Mesendoderm (in vitro differentiated cells): ENCODE measurements around the gene RUNX2.
A peak's percentile ranks its signal among the peaks of the same experiment; 100 is the strongest.
"Not testable (repeated sequence)": the region's sequence is repeated elsewhere in the genome, so short reads cannot be mapped to it uniquely, and the experiment has no call there.

Experiments used
- DNase-seq: peaks from one replicate; pipeline ENCODE4 v3.0.0; 2013
- H2AK5ac ChIP-seq: 2 replicates; pipeline ENCODE4 v1.6.1; 2013; ENCODE audit warnings: low read length, inconsistent platforms
- H2BK120ac ChIP-seq: 2 replicates; pipeline ENCODE4 v1.6.1; 2013; ENCODE audit warnings: low read depth, mild to moderate bottlenecking, low read length, moderate library complexity, mixed read lengths
- H2BK15ac ChIP-seq: replicated peaks from 2 replicates; pipeline ENCODE4 v1.6.1; 2013; ENCODE audit warnings: low read depth, mild to moderate bottlenecking, moderate library complexity
- H2BK5ac ChIP-seq: 2 replicates; pipeline ENCODE4 v1.6.1; 2013; ENCODE audit warnings: low read length, inconsistent platforms
- H3K18ac ChIP-seq: 2 replicates; pipeline ENCODE4 v1.6.1; 2013; ENCODE audit warnings: mild to moderate bottlenecking, low read length, mixed read lengths
- H3K23ac ChIP-seq: one replicate; pipeline ENCODE4 v1.6.1; 2013; ENCODE audit warnings: low read length
- H3K27ac ChIP-seq: 2 replicates; pipeline ENCODE4 v1.5.1; 2013; ENCODE audit warnings: low read depth, mild to moderate bottlenecking, inconsistent platforms, low read length, moderate library complexity
- H3K27me3 ChIP-seq: 2 replicates; pipeline ENCODE4 v1.6.1; 2013; ENCODE audit warnings: low read length, control low read depth, mild to moderate bottlenecking, inconsistent platforms; ENCODE audit not compliant: insufficient read depth, poor library complexity
- H3K36me3 ChIP-seq: 2 replicates; pipeline ENCODE4 v1.6.1; 2013; ENCODE audit warnings: low read length, inconsistent platforms; ENCODE audit not compliant: control insufficient read depth, insufficient read depth
- H3K4ac ChIP-seq: one replicate; pipeline ENCODE4 v1.6.1; 2013; ENCODE audit warnings: low read depth, mild to moderate bottlenecking, low read length, moderate library complexity
- H3K4me1 ChIP-seq: 2 replicates; pipeline ENCODE4 v1.6.1; 2013; ENCODE audit warnings: low read depth, low read length, inconsistent platforms; ENCODE audit not compliant: control insufficient read depth
- H3K4me2 ChIP-seq: 2 replicates; pipeline ENCODE4 v1.6.1; 2013; ENCODE audit warnings: low read length
- H3K4me3 ChIP-seq: 2 replicates; pipeline ENCODE4 v1.5.1; 2013; ENCODE audit warnings: mild to moderate bottlenecking, low read length
- H3K56ac ChIP-seq: one replicate; pipeline ENCODE4 v1.6.1; 2013; ENCODE audit warnings: low read length
- H3K79me1 ChIP-seq: 2 replicates; pipeline ENCODE4 v1.6.1; 2013; ENCODE audit warnings: low read length, inconsistent platforms
- H3K79me2 ChIP-seq: 2 replicates; pipeline ENCODE4 v1.6.1; 2013; ENCODE audit warnings: mild to moderate bottlenecking, low read length; ENCODE audit not compliant: control insufficient read depth, insufficient read depth
- H3K9ac ChIP-seq: 2 replicates; pipeline ENCODE4 v1.6.1; 2013; ENCODE audit warnings: low read length, inconsistent platforms
- H4K5ac ChIP-seq: one replicate; pipeline ENCODE4 v1.6.1; 2013; ENCODE audit warnings: low read length
- H4K8ac ChIP-seq: one replicate; pipeline ENCODE4 v1.6.1; 2013; ENCODE audit warnings: low read depth, mild to moderate bottlenecking, control low read depth, low read length, moderate library complexity
- WGBS: extraction: QIAGEN DNeasy Blood & Tissue Kit; methylation state at CpG from one replicate; pipeline ENCODE4 v1.1.7; 2013; ENCODE audit warnings: low lambda C conversion rate, missing lambda C conversion rate; ENCODE audit not compliant: insufficient coverage; ENCODE audit errors: extremely low coverage; 5-methylcytosine and 5-hydroxymethylcytosine counted together

The RUNX2 gene

GRCh38 chr6:45667766-45668165, 339.6 kb downstream of the RUNX2 start:
- H3K4me2 ChIP-seq, result no peak overlapping the region
- H3K56ac ChIP-seq, result no peak overlapping the region
- H3K36me3 ChIP-seq, result no peaks in the 10 kb centered on the region
- no peaks in the 10 kb centered on the region for H3K79me2 ChIP-seq
- H3K4ac ChIP-seq, result no peak overlapping the region
- no peak for DNase-seq
- no peak overlapping the region for H3K18ac ChIP-seq
- no peak overlapping the region for H4K8ac ChIP-seq
- no peak overlapping the region for H3K23ac ChIP-seq
- no CpG with 5 or more reads among the region's 5 CpGs for WGBS
- H4K5ac ChIP-seq, result no peak overlapping the region
- no peak overlapping the region for H2BK15ac ChIP-seq
- H3K4me3 ChIP-seq, result no peak overlapping the region
- no peaks in the 10 kb centered on the region for H3K79me1 ChIP-seq
- H2BK120ac ChIP-seq, result no peak overlapping the region
- H3K27ac ChIP-seq, result no peak overlapping the region
- H2AK5ac ChIP-seq, result no peak overlapping the region
- no peak overlapping the region for H2BK5ac ChIP-seq
- peaks cover 2% of the 10 kb centered on the region for H3K4me1 ChIP-seq
- no peak overlapping the region for H3K9ac ChIP-seq
- H3K27me3 ChIP-seq, result no peaks in the 10 kb centered on the region

DNA sequence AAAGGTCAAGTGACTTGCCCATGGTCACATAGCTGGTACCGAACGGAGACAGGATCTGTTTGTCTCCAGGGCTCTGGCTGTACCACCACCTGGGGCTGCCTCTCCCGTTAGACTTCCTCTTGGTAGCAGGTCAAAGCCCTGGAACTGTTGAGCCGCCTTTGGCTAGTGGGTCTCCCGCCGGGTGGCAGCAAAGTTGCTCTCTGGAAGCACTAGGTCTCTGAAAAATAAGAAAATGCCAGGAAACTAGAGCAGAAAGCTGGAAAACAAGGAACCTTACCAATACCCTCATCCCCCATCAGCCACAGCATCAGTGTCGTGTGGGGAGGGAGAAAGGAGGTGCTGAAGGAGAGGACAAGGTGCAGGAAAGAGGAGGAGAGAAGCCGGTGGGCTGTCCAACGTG, 340.6 kb downstream of the RUNX2 start:
- Histone ChIP-seq H3K56ac (no peak overlapping the region), H3K79me2 (no peaks in the 10 kb centered on the region), H2BK15ac (no peak overlapping the region), H4K8ac (no peak overlapping the region), H3K27me3 (no peaks in the 10 kb centered on the region), H2BK5ac (no peak overlapping the region), H3K36me3 (no peaks in the 10 kb centered on the region), H3K9ac (no peak overlapping the region), H2AK5ac (no peak overlapping the region), H3K23ac (no peak overlapping the region), H4K5ac (no peak overlapping the region), H3K4me3 (no peak overlapping the region), H2BK120ac (no peak overlapping the region), H3K4ac (no peak overlapping the region), H3K27ac (no peak overlapping the region), H3K4me1 (peaks cover 2% of the 10 kb centered on the region), H3K18ac (no peak overlapping the region), H3K79me1 (no peaks in the 10 kb centered on the region), H3K4me2 (no peak overlapping the region)
- no peak for DNase-seq
- no CpG with 5 or more reads among the region's 9 CpGs for WGBS

GRCh38 chr6:45673167-45673566, 345.0 kb downstream of the RUNX2 start:
- WGBS, result no CpG with 5 or more reads among the region's 6 CpGs
- H3K4me2 ChIP-seq, result not testable (repeated sequence)

DNA sequence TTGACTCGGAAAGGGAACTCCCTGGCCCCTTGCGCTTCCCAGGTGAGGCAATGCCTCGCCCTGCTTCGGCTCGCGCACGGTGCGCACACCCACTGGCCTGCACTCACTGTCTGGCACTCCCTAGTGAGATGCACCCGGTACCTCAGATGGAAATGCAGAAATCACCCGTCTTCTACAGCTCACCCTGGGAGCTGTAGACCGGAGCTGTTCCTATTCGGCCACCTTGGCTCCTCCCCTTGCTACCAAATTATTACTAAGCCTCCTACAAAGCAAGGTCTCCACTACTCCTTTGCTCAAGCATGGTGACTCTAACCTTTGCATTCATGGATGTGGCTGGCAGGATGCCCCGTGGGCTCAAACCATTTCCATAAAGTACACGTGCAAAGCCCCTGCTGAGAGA, 347.0 kb downstream of the RUNX2 start:
- not testable (repeated sequence) for H3K9ac ChIP-seq, DNase-seq, H3K4me2 ChIP-seq, H3K4me3 ChIP-seq, H3K23ac ChIP-seq, H3K27me3 ChIP-seq, H3K56ac ChIP-seq, H3K36me3 ChIP-seq, H3K79me2 ChIP-seq, H2BK15ac ChIP-seq, H3K18ac ChIP-seq, H3K27ac ChIP-seq, H3K4ac ChIP-seq, H2BK5ac ChIP-seq, H4K8ac ChIP-seq, H3K4me1 ChIP-seq, H2BK120ac ChIP-seq, H3K79me1 ChIP-seq, H4K5ac ChIP-seq
- no CpG with 5 or more reads among the region's 14 CpGs for WGBS
- peak overlapping the region; percentile 31 for H2AK5ac ChIP-seq

More at GRCh38 chr6:45673167-45673566, 345.0 kb downstream of the RUNX2 start:
- not testable (repeated sequence) for H3K27me3 ChIP-seq, H4K8ac ChIP-seq, H4K5ac ChIP-seq, H3K27ac ChIP-seq, H3K36me3 ChIP-seq, H2AK5ac ChIP-seq, H3K4ac ChIP-seq, H3K4me3 ChIP-seq, H2BK5ac ChIP-seq, H2BK120ac ChIP-seq, H3K4me1 ChIP-seq, H3K18ac ChIP-seq, H3K56ac ChIP-seq, H3K79me2 ChIP-seq, H3K23ac ChIP-seq, H3K9ac ChIP-seq, H2BK15ac ChIP-seq, H3K79me1 ChIP-seq, DNase-seq

DNA sequence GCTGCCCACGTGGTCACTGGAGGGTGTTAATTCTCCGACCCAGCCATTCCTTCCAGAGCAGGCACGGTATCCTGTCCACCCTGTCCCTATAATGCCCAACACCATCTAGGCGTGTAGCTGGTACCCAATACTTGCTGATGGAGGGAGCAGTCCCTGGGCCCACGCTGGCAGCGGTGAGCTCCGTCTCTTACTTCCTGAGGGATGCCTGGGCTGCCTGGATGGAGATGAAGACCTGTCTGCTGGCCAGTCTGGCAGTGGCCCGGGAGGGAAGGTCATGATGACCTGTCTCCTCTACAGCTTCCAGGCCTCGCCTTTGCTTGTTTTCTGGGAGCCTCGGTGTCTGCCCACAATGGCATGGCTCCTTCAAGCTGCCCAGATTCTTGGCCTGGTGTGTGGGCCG, 347.5 kb downstream of the RUNX2 start:
- Histone ChIP-seq H3K27ac (no peak overlapping the region), H3K9ac (no peak overlapping the region), H3K4me2 (no peak overlapping the region), H3K79me1 (no peaks in the 10 kb centered on the region), H2BK120ac (no peak overlapping the region), H3K27me3 (no peaks in the 10 kb centered on the region), H2BK5ac (no peak overlapping the region), H2AK5ac (peak overlapping the region; percentile 31), H3K4me1 (no peaks in the 10 kb centered on the region), H3K18ac (no peak overlapping the region), H3K23ac (no peak overlapping the region), H3K36me3 (no peaks in the 10 kb centered on the region), H2BK15ac (no peak overlapping the region), H3K4me3 (no peak overlapping the region), H3K56ac (no peak overlapping the region), H3K4ac (no peak overlapping the region), H3K79me2 (no peaks in the 10 kb centered on the region), H4K5ac (no peak overlapping the region), H4K8ac (no peak overlapping the region)
- WGBS, result no CpG with 5 or more reads among the region's 11 CpGs
- DNase-seq, result no peak

DNA sequence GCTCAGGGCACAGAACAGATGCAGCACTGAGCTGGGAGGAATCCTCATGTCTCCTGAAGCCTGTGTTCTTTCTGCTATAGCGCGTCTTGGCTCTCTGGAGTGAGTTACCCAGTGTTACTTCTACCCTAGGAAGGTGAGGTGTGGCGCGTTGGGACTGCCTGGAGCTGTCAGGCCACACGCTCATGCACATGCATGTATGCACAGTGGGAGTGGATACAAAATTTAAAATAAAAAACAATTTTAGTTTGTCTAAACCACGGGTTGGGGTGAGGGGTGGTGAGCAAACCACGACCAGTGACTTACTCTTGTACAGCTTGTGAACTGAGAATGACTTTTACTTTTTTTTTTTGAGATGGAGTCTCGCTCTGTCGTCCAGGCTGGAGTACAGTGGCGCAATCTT, 348.2 kb downstream of the RUNX2 start:
- H3K4me2 ChIP-seq, result no peak overlapping the region
- WGBS, result no CpG with 5 or more reads among the region's 10 CpGs
- H3K18ac ChIP-seq, result no peak overlapping the region
- no peaks in the 10 kb centered on the region for H3K27me3 ChIP-seq
- H3K23ac ChIP-seq, result no peak overlapping the region
- no peak overlapping the region for H2BK5ac ChIP-seq
- no peak overlapping the region for H3K56ac ChIP-seq
- no peak overlapping the region for H3K4ac ChIP-seq
- no peaks in the 10 kb centered on the region for H3K79me2 ChIP-seq
- H3K4me1 ChIP-seq, result no peaks in the 10 kb centered on the region
- H3K36me3 ChIP-seq, result no peaks in the 10 kb centered on the region
- H4K8ac ChIP-seq, result no peak overlapping the region
- no peak overlapping the region for H2BK15ac ChIP-seq
- no peak for DNase-seq
- H2BK120ac ChIP-seq, result no peak overlapping the region
- no peak overlapping the region for H3K9ac ChIP-seq
- H3K79me1 ChIP-seq, result no peaks in the 10 kb centered on the region
- H3K4me3 ChIP-seq, result no peak overlapping the region
- no peak overlapping the region for H2AK5ac ChIP-seq
- no peak overlapping the region for H4K5ac ChIP-seq
- no peak overlapping the region for H3K27ac ChIP-seq
